M059J (cell line): ENCODE results near the gene SART1. TPM values are rescaled to one million over a fixed set of nuclear protein-coding genes. Genes with fewer than 3 reads are reported as not detected.
A peak's percentile ranks its signal among the peaks of the same experiment; 100 is the strongest.

Source experiments
- DNase-seq: peaks from one replicate; pipeline ENCODE4 v3.0.0-alpha.2; 2012; ENCODE audit warnings: low read depth
- total RNA-seq: library from RNA; depleted of rRNA; stranded (reverse); fragments of >200 nt; shearing (Covaris generic); gene quantifications from 2 replicates; pipeline ENCODE4 v1.2.3, GENCODE V29; 2014

SART1 gene
- total RNA-seq, 1 experiment from 2014 or later = 60.3 TPM

GRCh38 chr11:65964906-65965305 lies 3.4 kb downstream of the SART1 start:
- no peak for DNase-seq

DNA sequence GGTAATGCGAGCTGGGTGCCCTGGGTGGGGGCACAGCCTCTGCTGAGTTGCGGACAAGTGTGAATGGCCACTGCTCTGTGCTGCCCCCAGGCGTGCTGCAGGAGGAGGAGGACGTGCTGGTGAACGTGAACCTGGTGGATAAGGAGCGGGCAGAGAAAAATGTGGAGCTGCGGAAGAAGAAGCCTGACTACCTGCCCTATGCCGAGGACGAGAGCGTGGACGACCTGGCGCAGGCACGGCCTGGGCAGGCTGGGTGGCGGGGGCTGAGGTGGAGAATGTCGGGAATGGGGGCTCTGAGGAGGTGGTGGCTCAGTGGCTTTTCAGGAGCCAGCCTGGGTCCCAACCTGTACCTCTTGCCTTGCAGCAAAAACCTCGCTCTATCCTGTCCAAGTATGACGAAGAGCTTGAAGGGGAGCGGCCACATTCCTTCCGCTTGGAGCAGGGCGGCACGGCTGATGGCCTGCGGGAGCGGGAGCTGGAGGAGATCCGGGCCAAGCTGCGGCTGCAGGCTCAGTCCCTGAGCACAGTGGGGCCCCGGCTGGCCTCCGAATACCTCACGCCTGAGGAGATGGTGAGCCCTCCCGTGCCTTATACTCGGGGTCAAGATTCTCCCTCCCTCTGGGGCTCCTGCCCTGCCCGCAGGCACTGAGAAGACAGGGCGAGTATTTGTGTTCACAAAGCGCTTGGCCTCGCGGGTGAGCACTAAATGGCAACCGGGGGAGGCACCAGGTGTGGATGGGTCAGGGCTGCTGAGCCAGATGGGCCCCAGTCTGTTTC lies 4.6 kb downstream of the SART1 start:
- no peak for DNase-seq

DNA sequence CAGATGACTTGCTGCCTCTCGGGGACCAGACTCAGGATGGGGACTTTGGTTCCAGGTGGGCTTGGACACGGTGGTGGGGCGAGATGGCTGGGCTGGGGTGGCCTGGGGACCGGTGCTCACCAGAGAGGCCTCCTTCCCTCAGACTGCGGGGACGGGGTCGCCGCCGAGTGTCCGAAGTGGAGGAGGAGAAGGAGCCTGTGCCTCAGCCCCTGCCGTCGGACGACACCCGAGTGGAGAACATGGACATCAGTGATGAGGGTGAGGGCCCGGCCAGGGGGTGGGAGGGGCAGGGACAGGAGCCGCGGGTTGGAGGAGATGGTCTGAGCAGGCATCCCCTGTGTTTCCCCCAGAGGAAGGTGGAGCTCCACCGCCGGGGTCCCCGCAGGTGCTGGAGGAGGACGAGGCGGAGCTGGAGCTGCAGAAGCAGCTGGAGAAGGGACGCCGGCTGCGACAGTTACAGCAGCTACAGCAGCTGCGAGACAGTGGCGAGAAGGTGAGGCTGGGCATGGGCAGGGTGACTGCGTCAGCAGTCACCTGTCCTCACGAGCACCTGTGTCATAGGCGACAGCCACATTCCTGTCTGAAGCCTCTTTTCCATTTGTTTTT lies 5.9 kb downstream of the SART1 start:
- DNase-seq = no peak

- no peak for DNase-seq
Observed at GRCh38 chr11:65968600-65969482, 7.3 kb downstream of the SART1 start.

DNA sequence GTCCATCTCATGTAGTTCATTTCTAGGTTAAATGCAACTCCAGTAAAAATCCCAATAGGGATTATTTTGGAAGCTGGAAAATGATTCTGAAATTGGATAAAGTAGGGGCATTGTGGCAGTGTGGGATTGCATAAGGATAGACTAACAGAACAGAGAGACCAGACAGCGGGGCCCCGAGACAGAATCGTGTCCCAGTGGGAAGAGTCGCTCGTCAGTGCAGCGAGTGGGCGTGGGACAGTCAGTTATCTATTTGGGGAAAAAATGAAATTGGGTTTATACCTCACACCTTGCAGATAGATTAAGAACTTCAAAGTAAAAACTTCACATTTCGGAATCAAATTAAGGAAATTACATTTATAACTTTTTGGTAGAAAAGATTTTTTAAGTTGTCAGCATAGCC lies 10.6 kb downstream of the SART1 start:
- DNase-seq = no peak

- peak; percentile 63 for DNase-seq
Observed at GRCh38 chr11:65973439-65974110, 12.0 kb downstream of the SART1 start.

DNA sequence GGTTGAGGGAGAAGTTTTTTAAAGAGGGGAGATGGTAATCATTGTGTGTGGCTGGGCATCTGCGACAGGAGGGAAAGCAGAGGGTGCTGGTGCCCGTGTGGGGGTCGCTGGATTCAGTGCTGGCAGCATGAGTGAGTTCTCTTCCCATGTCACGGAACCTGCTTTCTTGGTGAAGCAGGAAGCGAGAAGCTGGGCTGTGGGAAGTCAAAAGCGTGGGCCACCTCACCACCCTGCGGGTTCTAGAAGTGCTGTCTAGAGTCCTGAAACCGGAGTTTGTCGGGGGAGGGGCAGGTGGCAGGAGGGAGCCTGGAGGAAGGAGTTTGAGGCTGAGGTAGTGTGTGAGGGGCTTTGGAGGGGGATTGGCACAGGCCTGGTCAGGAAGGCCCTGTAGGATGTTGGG lies 14.2 kb downstream of the SART1 start:
- DNase-seq = no peak

DNA sequence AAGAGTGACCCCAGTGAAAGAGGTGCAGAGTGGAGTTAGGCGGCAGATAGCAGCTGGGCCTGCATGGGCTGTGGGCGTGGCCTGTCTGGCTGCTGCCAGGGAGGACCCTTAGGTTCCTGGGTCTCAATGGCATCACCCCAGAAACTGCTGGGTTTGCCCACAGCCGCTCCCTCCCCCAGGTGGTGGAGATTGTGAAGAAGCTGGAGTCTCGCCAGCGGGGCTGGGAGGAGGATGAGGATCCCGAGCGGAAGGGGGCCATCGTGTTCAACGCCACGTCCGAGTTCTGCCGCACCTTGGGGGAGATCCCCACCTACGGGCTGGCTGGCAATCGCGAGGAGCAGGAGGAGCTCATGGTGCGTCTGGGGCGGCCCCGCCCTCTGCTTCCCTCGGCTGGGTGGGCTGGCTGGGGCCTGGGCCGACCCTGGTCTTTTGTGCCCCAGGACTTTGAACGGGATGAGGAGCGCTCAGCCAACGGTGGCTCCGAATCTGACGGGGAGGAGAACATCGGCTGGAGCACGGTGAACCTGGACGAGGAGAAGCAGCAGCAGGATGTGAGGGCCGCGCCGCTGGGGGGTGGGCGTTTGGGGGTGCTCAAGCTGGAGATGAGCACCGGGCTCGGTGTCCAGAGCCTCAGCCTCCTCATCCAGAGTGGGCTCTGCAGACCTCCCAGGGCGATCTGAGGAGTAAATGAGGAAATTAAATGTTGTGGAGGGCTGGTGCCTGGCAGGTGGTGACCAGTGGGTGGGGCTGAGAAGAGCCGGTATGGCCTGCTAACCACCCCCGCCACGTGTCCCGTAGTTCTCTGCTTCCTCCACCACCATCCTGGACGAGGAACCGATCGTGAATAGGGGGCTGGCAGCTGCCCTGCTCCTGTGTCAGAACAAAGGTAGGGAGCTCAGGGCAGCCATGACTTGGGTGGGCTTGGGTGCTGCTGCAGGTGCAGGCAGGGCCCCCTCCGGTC lies 15.0 kb downstream of the SART1 start:
- DNase-seq = no peak

- DNase-seq = no peak
Observed at GRCh38 chr11:65977621-65978390, 16.3 kb downstream of the SART1 start.

DNA sequence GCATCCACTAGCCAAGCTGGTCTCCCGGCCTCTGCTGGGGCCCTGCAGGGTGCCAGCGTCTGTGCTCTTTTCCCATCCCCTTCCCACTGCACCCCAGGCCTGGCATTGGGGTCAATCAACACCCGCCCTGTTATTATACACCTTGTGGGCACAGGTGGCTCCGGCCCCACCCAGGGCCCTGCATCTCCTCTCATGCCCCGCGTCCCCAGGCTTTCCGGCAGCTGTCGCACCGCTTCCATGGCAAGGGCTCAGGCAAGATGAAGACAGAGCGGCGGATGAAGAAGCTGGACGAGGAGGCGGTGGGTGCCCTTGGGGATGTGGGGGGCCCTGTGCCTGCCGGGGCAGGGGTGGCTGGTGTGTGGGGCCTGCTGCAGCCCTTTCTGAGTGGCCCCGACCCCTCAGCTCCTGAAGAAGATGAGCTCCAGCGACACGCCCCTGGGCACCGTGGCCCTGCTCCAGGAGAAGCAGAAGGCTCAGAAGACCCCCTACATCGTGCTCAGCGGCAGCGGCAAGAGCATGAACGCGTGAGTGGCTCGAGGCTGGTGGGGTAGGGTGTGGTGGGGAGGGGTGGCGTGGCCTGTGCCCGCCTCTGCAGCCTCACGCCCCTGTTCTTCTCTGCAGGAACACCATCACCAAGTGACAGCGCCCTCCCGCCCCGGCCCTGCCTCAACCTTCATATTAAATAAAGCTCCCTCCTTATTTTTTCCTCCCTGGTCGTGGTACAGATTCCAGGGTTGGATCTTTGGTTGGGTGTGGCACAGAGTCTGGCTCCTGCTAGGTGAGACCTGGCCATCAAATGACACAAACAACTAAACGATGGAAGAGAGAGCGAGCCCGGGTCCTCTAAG lies 17.1 kb downstream of the SART1 start:
- DNase-seq = no peak

- DNase-seq = no peak
Observed at GRCh38 chr11:65979261-65979759, 17.8 kb downstream of the SART1 start.

DNA sequence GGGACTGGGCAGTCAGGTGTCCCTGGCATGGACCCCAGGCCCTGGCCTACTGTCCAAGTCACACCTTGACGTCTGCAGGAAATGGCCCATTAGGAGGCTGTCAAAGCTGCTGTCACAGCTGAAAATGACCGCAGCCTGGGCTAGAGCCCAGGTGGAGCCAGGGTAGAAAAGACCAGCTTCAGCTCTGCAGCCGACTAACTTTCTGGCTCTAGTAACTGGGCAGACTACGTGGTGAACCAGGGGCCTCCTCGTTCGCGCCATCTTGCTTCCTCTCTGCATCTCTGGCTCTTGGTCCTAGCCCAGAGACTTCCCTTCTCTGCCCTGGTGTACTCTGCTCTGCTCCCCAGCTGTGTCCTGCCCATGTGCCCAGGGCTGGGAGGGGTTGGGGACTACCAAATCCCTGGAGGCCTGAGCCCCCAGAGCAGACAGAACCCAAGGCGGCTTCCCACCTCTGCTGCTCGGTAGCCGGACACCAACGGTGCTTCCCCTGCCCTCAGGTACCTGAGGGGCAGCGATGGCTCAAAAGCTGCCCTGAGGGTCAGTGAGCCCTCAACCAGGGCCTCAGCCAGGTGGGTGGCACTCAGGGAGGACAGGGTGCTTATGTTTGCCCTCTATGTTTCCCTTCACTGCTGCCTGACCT lies 19.7 kb downstream of the SART1 start:
- DNase-seq = no peak

DNA sequence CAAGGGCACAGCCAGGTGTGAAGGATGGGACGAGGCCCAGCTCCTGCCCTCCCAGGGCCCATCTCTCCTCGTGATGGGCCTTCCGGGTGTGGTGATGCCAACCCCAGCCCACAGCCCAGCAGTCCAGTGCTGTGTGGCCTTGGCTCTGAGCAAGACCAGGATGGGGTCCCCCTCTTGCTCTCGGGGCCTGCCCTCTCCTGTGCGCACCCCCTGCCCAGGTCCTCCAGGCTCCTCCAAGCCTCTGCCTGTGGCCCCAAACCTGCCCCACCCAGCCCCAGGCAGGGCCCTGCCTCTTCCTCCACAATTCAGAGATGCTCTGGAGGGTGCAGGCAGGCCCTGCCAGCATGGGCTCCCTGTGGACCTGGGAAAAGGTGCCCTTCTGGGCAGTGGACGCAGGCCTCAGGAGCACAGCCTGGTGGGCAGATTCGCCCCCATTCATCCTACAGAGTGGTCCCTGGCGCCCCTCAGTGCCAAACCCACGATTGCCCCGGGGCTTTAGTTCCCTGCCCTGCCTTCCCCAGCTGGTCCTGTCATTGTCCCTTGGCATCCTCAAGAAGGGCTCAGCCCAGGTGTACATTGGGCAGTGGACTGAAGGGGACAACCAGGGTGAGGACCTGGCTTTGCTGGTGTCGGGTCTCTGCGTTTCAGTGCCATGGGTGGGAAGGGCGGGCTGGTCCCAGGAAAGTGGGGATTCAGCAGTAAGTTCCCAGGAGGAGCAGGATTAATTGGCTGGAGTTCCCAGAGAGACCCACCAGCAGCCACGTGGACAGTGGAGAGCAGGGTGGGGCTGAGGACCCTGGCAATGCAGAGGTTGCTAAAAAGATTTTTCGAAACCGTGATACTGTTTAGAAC lies 20.7 kb downstream of the SART1 start:
- DNase-seq = no peak

DNA sequence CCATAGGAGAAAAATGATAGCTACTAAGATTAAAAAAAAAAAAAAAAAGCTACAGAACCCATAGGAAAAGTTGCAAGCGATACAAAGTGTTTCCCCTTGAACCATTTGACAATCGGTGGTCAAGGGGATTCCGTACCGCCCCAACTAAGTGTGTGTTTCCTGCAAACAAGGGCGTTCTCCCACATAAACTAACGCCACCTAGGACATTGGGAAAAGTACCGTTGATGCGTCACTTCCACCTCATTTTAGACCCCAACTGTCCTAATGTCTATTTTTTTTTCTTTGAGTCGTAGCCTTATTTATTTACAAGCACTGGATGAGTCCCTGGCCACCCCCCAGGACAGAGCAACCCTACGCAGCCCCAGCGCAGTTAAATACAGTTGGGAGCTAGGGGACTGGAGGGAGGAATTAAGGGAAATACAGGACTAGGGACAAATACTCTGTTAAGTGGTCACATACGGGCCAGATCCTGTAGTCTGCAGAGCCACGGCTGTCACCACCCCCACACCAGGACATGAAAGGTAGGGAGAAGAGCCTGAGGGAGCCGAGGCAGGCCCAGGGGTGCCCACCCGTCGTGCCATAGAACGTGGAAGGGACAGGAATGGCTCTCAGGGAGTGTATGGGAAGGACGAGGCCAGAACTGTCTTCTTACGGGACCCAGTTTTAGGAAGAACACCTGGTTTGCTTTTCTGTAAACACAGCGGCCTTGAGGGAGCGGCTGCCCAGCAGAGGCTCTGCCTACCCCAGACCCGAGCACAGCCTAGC lies 21.5 kb downstream of the SART1 start:
- DNase-seq = no peak

GRCh38 chr11:65983589-65983987 lies 22.1 kb downstream of the SART1 start:
- DNase-seq = no peak

GRCh38 chr11:65987336-65987735 lies 25.8 kb downstream of the SART1 start:
- no peak for DNase-seq
